H9 (cell line): Measurements from ENCODE around the gene AK5. TPM values are rescaled to one million over a fixed set of nuclear protein-coding genes. Genes with fewer than 3 reads are reported as not detected.
A peak's percentile ranks its signal among the peaks of the same experiment; 100 is the strongest.

Source experiments
- DNase-seq: peaks from one replicate; pipeline ENCODE4 v3.0.0-alpha.2; 2017
- H2AFZ ChIP-seq: one replicate; pipeline ENCODE4 v1.6.1; 2013; ENCODE audit warnings: mild to moderate bottlenecking, low read length, control low read depth, moderate library complexity
- H2AK5ac ChIP-seq: 2 replicates; pipeline ENCODE4 v1.6.1; 2013; ENCODE audit warnings: low read length, control low read depth, mixed read lengths; ENCODE audit not compliant: insufficient read length
- H2BK120ac ChIP-seq: one replicate; pipeline ENCODE4 v1.6.1; 2013; ENCODE audit warnings: low read depth, mild to moderate bottlenecking, low read length, control low read depth, inconsistent platforms; ENCODE audit not compliant: poor library complexity, severe bottlenecking
- H2BK12ac ChIP-seq: 2 replicates; pipeline ENCODE4 v1.6.1; 2013; ENCODE audit warnings: low read length, control low read depth, mixed read lengths, low read depth; ENCODE audit not compliant: insufficient read length
- H2BK15ac ChIP-seq: 2 replicates; pipeline ENCODE4 v1.6.1; 2013; ENCODE audit warnings: low read depth, low read length, control low read depth
- H2BK20ac ChIP-seq: one replicate; pipeline ENCODE4 v1.6.1; 2013; ENCODE audit warnings: low read depth, mild to moderate bottlenecking, low read length, control low read depth, inconsistent platforms; ENCODE audit not compliant: poor library complexity, severe bottlenecking
- H2BK5ac ChIP-seq: 2 replicates; pipeline ENCODE4 v1.6.1; 2013; ENCODE audit warnings: low read length, control low read depth, mixed read lengths; ENCODE audit not compliant: insufficient read length
- H3K14ac ChIP-seq: 2 replicates; pipeline ENCODE4 v1.6.1; 2013; ENCODE audit warnings: low read length, control low read depth; ENCODE audit not compliant: insufficient read depth
- H3K18ac ChIP-seq: 2 replicates; pipeline ENCODE4 v1.6.1; 2013; ENCODE audit warnings: low read depth, mild to moderate bottlenecking, mixed read lengths, low read length, control low read depth; ENCODE audit not compliant: insufficient read length
- H3K23ac ChIP-seq: 2 replicates; pipeline ENCODE4 v1.6.1; 2013; ENCODE audit warnings: low read length, control low read depth, mixed read lengths, low read depth; ENCODE audit not compliant: insufficient read length
- H3K23me2 ChIP-seq: 2 replicates; pipeline ENCODE4 v1.6.1; 2013; ENCODE audit warnings: low read depth, mild to moderate bottlenecking, mixed read lengths, low read length, control low read depth; ENCODE audit not compliant: insufficient read length, poor library complexity, severe bottlenecking
- H3K27ac ChIP-seq: 2 replicates; pipeline ENCODE4 v1.5.1; 2013; ENCODE audit warnings: low read length, control low read depth, mixed read lengths, low read depth; ENCODE audit not compliant: insufficient read length
- H3K27me3 ChIP-seq: 2 replicates; pipeline ENCODE4 v1.6.1; 2013; ENCODE audit warnings: low read length, control low read depth, inconsistent platforms; ENCODE audit not compliant: insufficient read depth
- H3K4ac ChIP-seq: 2 replicates; pipeline ENCODE4 v1.6.1; 2013; ENCODE audit warnings: low read depth, mild to moderate bottlenecking, control low read depth, inconsistent platforms, low read length, moderate library complexity
- H3K4me1 ChIP-seq: 2 replicates; pipeline ENCODE4 v1.6.1; 2013; ENCODE audit warnings: low read length, control low read depth, inconsistent platforms; ENCODE audit not compliant: insufficient read depth
- H3K4me2 ChIP-seq: 2 replicates; pipeline ENCODE4 v1.6.1; 2013; ENCODE audit warnings: low read length, control low read depth, mixed read lengths; ENCODE audit not compliant: insufficient read length, insufficient read depth
- H3K56ac ChIP-seq: 2 replicates; pipeline ENCODE4 v1.6.1; 2013; ENCODE audit warnings: low read depth, mild to moderate bottlenecking, mixed read lengths, low read length, control low read depth; ENCODE audit not compliant: insufficient read length
- H3K79me1 ChIP-seq: 2 replicates; pipeline ENCODE4 v1.6.1; 2013; ENCODE audit warnings: low read depth, mild to moderate bottlenecking, moderate library complexity, low read length, control low read depth, inconsistent platforms; ENCODE audit not compliant: insufficient read depth, poor library complexity, severe bottlenecking
- H3K79me2 ChIP-seq: 2 replicates; pipeline ENCODE4 v1.6.1; 2013; ENCODE audit warnings: low read length, control low read depth, inconsistent platforms; ENCODE audit not compliant: insufficient read depth
- H3K9ac ChIP-seq: 2 replicates; pipeline ENCODE4 v1.6.1; 2013; ENCODE audit warnings: low read length, control low read depth, mixed read lengths; ENCODE audit not compliant: insufficient read length; ENCODE audit errors: extremely low read depth
- H3K9me3 ChIP-seq: one replicate; pipeline ENCODE4 v1.6.1; 2013; ENCODE audit warnings: low read depth, low read length, inconsistent platforms; ENCODE audit not compliant: control insufficient read depth
- H3T11ph ChIP-seq: one replicate; pipeline ENCODE4 v1.6.1; 2013; ENCODE audit warnings: mild to moderate bottlenecking, low read length, control low read depth, inconsistent platforms
- H4K20me1 ChIP-seq: one replicate; pipeline ENCODE4 v1.6.1; 2013; ENCODE audit not compliant: control insufficient read depth, insufficient read length, insufficient read depth
- H4K5ac ChIP-seq: 2 replicates; pipeline ENCODE4 v1.6.1; 2013; ENCODE audit warnings: low read depth, mild to moderate bottlenecking, mixed read lengths, low read length, control low read depth; ENCODE audit not compliant: insufficient read length
- H4K8ac ChIP-seq: replicated peaks from 2 replicates; pipeline ENCODE4 v1.6.1; 2013; ENCODE audit warnings: low read length, control low read depth, mixed read lengths, low read depth; ENCODE audit not compliant: insufficient read length
- H4K91ac ChIP-seq: 2 replicates; pipeline ENCODE4 v1.6.1; 2013; ENCODE audit warnings: low read depth, mild to moderate bottlenecking, moderate library complexity, mixed read lengths, low read length, control low read depth; ENCODE audit not compliant: insufficient read length
- H3K27ac Mint-ChIP-seq, 3 experiments: 2 replicates in 2 of 3; 3 replicates in 1 of 3; pipeline ENCODE4 v1.8.0; 2020 to 2021; ENCODE audit warnings: mixed read lengths in 3 of 3, mild to moderate bottlenecking in 1 of 3, moderate library complexity in 1 of 3
- H3K27me3 Mint-ChIP-seq: 2 replicates; pipeline ENCODE4 v1.8.0; 2021; ENCODE audit warnings: low read depth, mild to moderate bottlenecking, moderate library complexity, mixed read lengths
- H3K36me3 Mint-ChIP-seq, 3 experiments: 2 replicates in 2 of 3; 3 replicates in 1 of 3; pipeline ENCODE4 v1.8.0; 2020 to 2021; ENCODE audit warnings: low read depth in 3 of 3, mixed read lengths in 3 of 3; ENCODE audit not compliant: insufficient read depth in 1 of 3
- H3K4me1 Mint-ChIP-seq, 2 experiments: 2 replicates each; pipeline ENCODE4 v1.8.0; 2020; ENCODE audit warnings: mixed read lengths in 2 of 2
- H3K4me3 Mint-ChIP-seq, 2 experiments: 2 replicates in 1 of 2; 3 replicates in 1 of 2; pipeline ENCODE4 v1.8.0; 2020 to 2021; ENCODE audit warnings: mild to moderate bottlenecking in 2 of 2, mixed read lengths in 2 of 2, moderate library complexity in 1 of 2
- H3K9me3 Mint-ChIP-seq, 2 experiments: 2 replicates in 1 of 2; 3 replicates in 1 of 2; pipeline ENCODE4 v1.8.0; 2020; ENCODE audit warnings: mild to moderate bottlenecking in 2 of 2, mixed read lengths in 2 of 2, moderate library complexity in 1 of 2
- WGBS: extraction: QIAGEN DNeasy Blood & Tissue Kit; methylation state at CpG from one replicate; pipeline ENCODE4 v1.1.7; 2013; ENCODE audit warnings: missing lambda C conversion rate, low lambda C conversion rate, mixed read lengths; ENCODE audit not compliant: insufficient read length; ENCODE audit errors: extremely low coverage; 5-methylcytosine and 5-hydroxymethylcytosine counted together
- total RNA-seq: library from RNA; stranded (reverse); gene quantifications from 2 replicates; pipeline ENCODE4 v1.2.1, GENCODE V29; 2021
- TF ChIP-seq, protein P1 (sequence below): fragments of 200-600 bp; sonication (generic); conservative IDR thresholded peaks from 3 replicates; pipeline ENCODE4 v1.8.0; 2021; ENCODE audit warnings: antibody characterized with exemption, mild to moderate bottlenecking

The AK5 gene
- total RNA-seq, 1 experiment from 2014 or later, result 2.5 TPM

DNA sequence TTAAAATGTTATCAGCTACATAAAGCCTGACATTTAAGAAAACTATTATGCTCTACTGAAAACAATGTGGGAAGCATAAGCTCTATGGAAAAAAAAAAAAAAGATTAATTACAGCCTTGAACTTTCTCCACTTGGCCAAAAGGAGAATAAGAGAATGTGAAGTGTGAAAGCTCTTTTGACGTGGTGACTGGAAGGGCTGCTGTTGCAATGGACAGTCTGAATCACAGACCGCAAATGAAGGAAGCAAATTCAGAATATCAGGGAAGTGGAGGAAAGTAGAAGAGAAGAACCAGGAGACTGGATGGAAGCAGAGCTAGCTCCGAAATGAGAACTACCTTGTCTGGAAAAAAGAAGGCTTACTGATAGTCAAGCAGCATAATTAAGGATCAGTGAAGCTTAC is 106.8 kb downstream of the AK5 start:
- Histone ChIP-seq H3K23ac (no peak overlapping the region), H3K9me3 (no peaks in the 10 kb centered on the region)
- no peak overlapping the region for H3K4me3 Mint-ChIP-seq

More for the DNA sequence above, 106.8 kb downstream of the AK5 start:
- no CpG with 5 or more reads among the region's 3 CpGs for WGBS
- Mint-ChIP-seq H3K27ac (0 out of 7 replicates have a peak overlapping the region, but pooled peaks of 1 of the 3 experiments have one; percentile 4), H3K4me1 (peaks cover 11 to 15% of the 10 kb centered on the region in 2 experiments), H3K36me3 (no peaks in the 10 kb centered on the region), H3K27me3 (no peaks in the 10 kb centered on the region), H3K9me3 (no peaks in the 10 kb centered on the region)
- no peak overlapping the region for H3K18ac ChIP-seq
- H4K20me1 ChIP-seq, result no peaks in the 10 kb centered on the region
- no peaks in the 10 kb centered on the region for H3K23me2 ChIP-seq
- no peak overlapping the region for H3K56ac ChIP-seq
- H3K4me2 ChIP-seq, result no peak overlapping the region
- no peak overlapping the region for H4K5ac ChIP-seq
- no peak overlapping the region for H4K91ac ChIP-seq
- H2BK120ac ChIP-seq, result no peak overlapping the region
- H3K4ac ChIP-seq, result no peak overlapping the region; the same call in 1 of the 2 replicates
- no peak overlapping the region for H2AK5ac ChIP-seq
- H3K14ac ChIP-seq, result no peak overlapping the region
- no peak overlapping the region for H3K9ac ChIP-seq
- H2AFZ ChIP-seq, result no peak overlapping the region
- H3K27me3 ChIP-seq, result no peaks in the 10 kb centered on the region
- peaks cover 3% of the 10 kb centered on the region; the same call in 1 of the 2 replicates for H3K4me1 ChIP-seq
- H3K79me2 ChIP-seq, result no peaks in the 10 kb centered on the region
- no peak overlapping the region for H3T11ph ChIP-seq
- H2BK20ac ChIP-seq, result no peak overlapping the region
- TF ChIP-seq, protein P1, sequence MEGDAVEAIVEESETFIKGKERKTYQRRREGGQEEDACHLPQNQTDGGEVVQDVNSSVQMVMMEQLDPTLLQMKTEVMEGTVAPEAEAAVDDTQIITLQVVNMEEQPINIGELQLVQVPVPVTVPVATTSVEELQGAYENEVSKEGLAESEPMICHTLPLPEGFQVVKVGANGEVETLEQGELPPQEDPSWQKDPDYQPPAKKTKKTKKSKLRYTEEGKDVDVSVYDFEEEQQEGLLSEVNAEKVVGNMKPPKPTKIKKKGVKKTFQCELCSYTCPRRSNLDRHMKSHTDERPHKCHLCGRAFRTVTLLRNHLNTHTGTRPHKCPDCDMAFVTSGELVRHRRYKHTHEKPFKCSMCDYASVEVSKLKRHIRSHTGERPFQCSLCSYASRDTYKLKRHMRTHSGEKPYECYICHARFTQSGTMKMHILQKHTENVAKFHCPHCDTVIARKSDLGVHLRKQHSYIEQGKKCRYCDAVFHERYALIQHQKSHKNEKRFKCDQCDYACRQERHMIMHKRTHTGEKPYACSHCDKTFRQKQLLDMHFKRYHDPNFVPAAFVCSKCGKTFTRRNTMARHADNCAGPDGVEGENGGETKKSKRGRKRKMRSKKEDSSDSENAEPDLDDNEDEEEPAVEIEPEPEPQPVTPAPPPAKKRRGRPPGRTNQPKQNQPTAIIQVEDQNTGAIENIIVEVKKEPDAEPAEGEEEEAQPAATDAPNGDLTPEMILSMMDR, result no peak
- H2BK15ac ChIP-seq, result no peak overlapping the region
- H4K8ac ChIP-seq, result no peak overlapping the region
- no peaks in the 10 kb centered on the region for H3K79me1 ChIP-seq
- H2BK5ac ChIP-seq, result no peak overlapping the region
- H3K27ac ChIP-seq, result no peak overlapping the region
- DNase-seq, result no peak
- H2BK12ac ChIP-seq, result no peak overlapping the region
